ENCODE measurements around the gene NEK4.

The NEK4 gene

DNA sequence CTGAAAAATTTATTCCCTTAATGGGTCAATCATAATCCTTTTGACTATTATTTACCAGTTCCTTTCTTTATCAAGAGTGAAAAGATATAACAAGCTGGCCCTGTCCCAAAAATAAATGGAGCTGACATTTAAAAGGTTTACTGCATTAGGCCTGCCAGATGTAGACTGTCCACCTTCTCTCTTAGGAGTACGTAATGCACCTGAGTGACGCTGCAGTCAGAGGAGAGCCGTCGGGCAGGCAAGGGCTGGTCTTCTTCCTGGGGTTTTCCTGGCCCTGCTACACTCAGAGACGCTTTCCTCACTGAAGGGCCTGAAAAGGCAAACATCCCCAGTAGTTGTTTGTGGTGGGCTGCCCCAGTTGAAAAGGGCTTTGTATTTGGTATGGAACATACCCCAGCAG, 27.6 kb downstream of the NEK4 start:
- Histone ChIP-seq H3K4me2 (no peak overlapping the region), H3K27me3 (ENCODE audit: insufficient read depth, low read depth) (no peaks in the 10 kb centered on the region), H3K9ac (no peak overlapping the region), H3K4me3 (IDR thresholded peaks at IDR 0.05; ENCODE audit: insufficient read depth, low read depth, low read length) (no peak overlapping the region), H3K27ac (no peak overlapping the region), H4K20me1 (ENCODE audit: insufficient read depth) (no peaks in the 10 kb centered on the region), H3K4me1 (ENCODE audit: low read depth, poor library complexity, severe bottlenecking) (no peaks in the 10 kb centered on the region), H3K79me2 (ENCODE audit: insufficient read depth, low read depth) (no peaks in the 10 kb centered on the region), H2AFZ (ENCODE audit: low read depth) (no peak overlapping the region), H3K36me3 (ENCODE audit: insufficient read depth) (no peaks in the 10 kb centered on the region)
- TF ChIP-seq, protein P1, sequence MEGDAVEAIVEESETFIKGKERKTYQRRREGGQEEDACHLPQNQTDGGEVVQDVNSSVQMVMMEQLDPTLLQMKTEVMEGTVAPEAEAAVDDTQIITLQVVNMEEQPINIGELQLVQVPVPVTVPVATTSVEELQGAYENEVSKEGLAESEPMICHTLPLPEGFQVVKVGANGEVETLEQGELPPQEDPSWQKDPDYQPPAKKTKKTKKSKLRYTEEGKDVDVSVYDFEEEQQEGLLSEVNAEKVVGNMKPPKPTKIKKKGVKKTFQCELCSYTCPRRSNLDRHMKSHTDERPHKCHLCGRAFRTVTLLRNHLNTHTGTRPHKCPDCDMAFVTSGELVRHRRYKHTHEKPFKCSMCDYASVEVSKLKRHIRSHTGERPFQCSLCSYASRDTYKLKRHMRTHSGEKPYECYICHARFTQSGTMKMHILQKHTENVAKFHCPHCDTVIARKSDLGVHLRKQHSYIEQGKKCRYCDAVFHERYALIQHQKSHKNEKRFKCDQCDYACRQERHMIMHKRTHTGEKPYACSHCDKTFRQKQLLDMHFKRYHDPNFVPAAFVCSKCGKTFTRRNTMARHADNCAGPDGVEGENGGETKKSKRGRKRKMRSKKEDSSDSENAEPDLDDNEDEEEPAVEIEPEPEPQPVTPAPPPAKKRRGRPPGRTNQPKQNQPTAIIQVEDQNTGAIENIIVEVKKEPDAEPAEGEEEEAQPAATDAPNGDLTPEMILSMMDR (conservative IDR thresholded peaks at IDR 0.05; ENCODE audit: low read depth, low read length), result no peak

DNA sequence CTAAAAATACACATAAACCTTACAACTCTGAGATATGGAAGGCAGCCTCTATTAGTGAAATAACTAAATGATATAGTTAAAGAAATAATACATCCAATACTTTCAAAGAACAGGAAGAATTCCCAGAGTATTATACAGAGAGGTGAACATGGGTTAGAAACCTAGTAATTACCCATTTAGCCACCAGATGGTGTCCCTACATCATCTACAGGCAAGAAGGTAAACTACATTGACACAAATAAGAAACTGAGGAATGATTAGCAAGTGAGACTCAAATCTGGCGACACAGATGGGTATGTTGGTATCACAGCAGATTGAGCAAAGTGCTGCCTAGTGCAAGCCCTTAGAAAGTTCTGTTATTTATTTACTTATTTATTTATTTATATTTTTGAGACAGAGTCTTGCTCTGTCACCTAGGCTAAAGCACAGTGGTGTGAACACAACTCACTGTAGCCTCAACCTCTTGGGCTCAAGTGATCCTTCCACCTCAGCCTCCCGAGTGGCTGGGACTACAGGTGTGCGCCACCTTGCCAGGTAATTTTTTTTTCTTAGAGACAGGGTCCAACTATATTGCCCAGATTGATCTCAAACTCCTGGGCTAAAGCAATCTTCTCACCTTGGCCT, 28.2 kb downstream of the NEK4 start:
- Histone ChIP-seq H3K4me2 (no peak overlapping the region), H4K20me1 (ENCODE audit: insufficient read depth) (no peaks in the 10 kb centered on the region), H3K27ac (no peak overlapping the region), H2AFZ (ENCODE audit: low read depth) (no peak overlapping the region), H3K27me3 (ENCODE audit: insufficient read depth, low read depth) (no peaks in the 10 kb centered on the region), H3K79me2 (ENCODE audit: insufficient read depth, low read depth) (no peaks in the 10 kb centered on the region), H3K9ac (no peak overlapping the region), H3K4me3 (IDR thresholded peaks at IDR 0.05; ENCODE audit: insufficient read depth, low read depth, low read length) (no peak overlapping the region), H3K36me3 (ENCODE audit: insufficient read depth) (no peaks in the 10 kb centered on the region), H3K4me1 (ENCODE audit: low read depth, poor library complexity, severe bottlenecking) (no peaks in the 10 kb centered on the region)
- TF ChIP-seq, protein P1 (conservative IDR thresholded peaks at IDR 0.05; ENCODE audit: low read depth, low read length), result peak; percentile 57; the same call in 1 of the 2 replicates

DNA sequence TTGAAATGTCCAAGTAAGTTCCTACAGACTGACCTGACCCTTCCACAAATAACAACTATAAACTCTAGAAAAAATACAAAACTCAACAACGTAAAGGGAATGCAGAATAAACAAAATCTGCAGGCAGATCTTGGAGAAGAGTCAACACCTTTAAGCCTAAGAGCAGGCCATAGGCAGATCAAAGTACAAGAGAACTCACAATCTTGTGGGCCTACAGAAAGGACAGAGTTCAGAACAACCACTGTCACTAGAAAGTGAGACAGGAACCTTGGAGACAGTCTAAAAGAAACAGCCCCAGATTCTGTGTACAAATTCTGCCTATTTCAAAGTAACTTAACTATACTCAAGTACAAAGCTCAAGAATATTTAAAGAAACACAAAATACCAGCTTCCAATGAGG, 31.0 kb downstream of the NEK4 start:
- H3K9ac ChIP-seq, result no peak overlapping the region
- no peak overlapping the region for H3K27ac ChIP-seq
- no peak overlapping the region for H3K4me2 ChIP-seq
- no peaks in the 10 kb centered on the region for H3K27me3 ChIP-seq (ENCODE audit: insufficient read depth, low read depth)
- TF ChIP-seq, protein P1 (conservative IDR thresholded peaks at IDR 0.05; ENCODE audit: low read depth, low read length), result no peak
- no peaks in the 10 kb centered on the region for H3K4me1 ChIP-seq (ENCODE audit: low read depth, poor library complexity, severe bottlenecking)
- H3K36me3 ChIP-seq (ENCODE audit: insufficient read depth), result no peaks in the 10 kb centered on the region
- H3K4me3 ChIP-seq (IDR thresholded peaks at IDR 0.05; ENCODE audit: insufficient read depth, low read depth, low read length), result no peak overlapping the region
- H4K20me1 ChIP-seq (ENCODE audit: insufficient read depth), result no peaks in the 10 kb centered on the region
- no peak overlapping the region for H2AFZ ChIP-seq (ENCODE audit: low read depth)
- no peaks in the 10 kb centered on the region for H3K79me2 ChIP-seq (ENCODE audit: insufficient read depth, low read depth)

DNA sequence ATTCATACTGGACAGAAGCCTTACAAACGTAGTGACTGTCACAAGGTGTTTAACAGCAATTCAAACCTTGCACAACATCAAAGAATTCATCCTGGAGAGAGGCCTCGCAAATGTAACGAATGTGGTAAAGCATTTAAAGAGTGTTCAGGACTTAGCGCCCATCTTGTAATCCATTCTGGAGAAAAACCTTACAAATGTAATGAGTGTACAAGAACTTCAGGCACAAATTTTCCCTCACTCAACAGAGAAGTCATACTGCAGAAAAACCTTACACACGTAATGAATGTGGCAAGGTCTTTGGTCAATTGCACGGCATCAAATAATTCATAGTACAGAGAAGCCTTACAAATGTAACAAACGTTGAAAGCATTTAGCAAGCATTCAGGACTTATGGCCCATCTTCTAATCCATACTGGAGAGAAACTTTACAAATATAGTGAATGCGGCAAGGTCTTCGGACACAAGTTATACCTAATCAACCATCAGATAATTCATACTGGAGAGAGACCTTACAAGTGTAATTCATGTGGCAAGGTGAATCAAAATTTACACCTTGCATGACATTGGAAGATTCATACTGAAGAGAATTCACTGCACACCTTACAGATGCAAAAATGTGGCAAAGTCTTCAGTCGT, 37.4 kb downstream of the NEK4 start:
- H3K4me1 ChIP-seq (ENCODE audit: low read depth, poor library complexity, severe bottlenecking), result peaks cover 15% of the 10 kb centered on the region
- no peak overlapping the region for H2AFZ ChIP-seq (ENCODE audit: low read depth)
- no peak overlapping the region for H3K27ac ChIP-seq
- H3K36me3 ChIP-seq (ENCODE audit: insufficient read depth), result no peaks in the 10 kb centered on the region
- TF ChIP-seq, protein P1 (conservative IDR thresholded peaks at IDR 0.05; ENCODE audit: low read depth, low read length), result no peak
- H4K20me1 ChIP-seq (ENCODE audit: insufficient read depth), result no peaks in the 10 kb centered on the region
- no peak overlapping the region for H3K4me3 ChIP-seq (IDR thresholded peaks at IDR 0.05; ENCODE audit: insufficient read depth, low read depth, low read length)
- H3K27me3 ChIP-seq (ENCODE audit: insufficient read depth, low read depth), result no peaks in the 10 kb centered on the region
- H3K4me2 ChIP-seq, result no peak overlapping the region
- H3K9ac ChIP-seq, result no peak overlapping the region
- H3K79me2 ChIP-seq (ENCODE audit: insufficient read depth, low read depth), result no peaks in the 10 kb centered on the region

Measured in KMS-11 (cell line).